Limb (tissue), 2 donors: ENCODE results near the gene EFCAB11.
"Not testable (repeated sequence)": the region's sequence is repeated elsewhere in the genome, so short reads cannot be mapped to it uniquely, and the experiment has no call there.

Experiments
- DNase-seq, 2 donors: peaks; one replicate each; pipeline ENCODE4 v3.0.0-alpha.2; 2016; ENCODE audit errors: extremely low spot score in 2 of 2

Gene EFCAB11

DNA sequence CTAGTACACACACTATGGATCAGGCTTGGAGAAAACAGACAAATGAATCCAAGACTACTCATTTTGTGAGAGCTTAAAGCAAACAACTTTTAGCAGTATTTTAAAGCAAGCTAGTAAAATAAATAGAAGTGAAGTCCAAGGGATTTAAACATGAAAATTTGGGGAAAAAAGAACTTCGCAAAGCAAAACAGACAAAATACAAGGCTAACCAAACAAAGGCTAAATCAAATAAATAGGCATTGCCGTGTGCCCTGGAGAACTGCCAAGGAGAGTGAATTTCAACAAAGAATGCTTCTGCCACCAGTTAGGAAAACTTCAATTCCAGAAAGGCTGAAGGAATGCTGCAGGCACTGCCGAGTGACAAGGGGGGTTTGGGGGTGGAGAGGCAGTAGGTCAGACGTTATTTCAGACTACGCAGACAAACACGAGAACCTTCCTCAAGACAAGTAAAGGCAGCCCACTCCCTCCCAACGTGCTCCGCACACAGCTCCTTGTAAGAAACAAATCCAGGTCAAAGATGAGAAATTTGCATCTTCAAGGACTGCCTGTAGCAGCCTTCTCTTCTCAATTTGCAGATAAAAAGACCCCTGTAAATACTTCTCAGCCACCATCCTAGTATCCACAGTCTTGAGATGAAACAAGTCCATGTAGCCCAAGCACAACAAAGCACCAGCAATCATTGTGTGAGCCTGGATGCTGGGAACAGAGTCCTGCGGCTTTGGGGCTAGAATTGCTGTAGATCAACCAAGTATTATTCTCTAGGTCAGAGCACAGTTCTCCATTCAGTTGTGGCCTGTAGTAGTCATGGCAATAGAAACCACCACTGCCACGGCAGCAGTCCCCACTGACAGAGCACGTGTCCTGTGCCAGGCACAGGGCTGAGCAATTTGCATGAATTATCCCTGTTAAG is 43.3 kb downstream of the EFCAB11 start:
- peak; percentile 57 to 72 for DNase-seq

DNA sequence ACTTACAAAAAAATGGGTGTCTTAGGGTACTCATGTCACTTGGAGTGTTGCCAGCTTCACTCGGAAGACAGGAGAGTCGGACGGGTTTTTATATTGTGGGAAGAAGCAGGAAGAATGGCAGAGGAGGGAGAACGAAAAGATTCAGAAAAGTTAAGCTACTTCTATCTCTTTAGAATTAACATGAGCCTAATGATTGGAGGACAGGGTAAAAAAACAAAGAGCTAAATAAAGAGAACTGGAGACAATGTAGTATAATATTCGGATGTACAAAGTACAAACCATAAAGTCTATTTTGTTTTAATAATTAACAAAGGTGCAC is 43.9 kb downstream of the EFCAB11 start:
- no peak for DNase-seq

DNA sequence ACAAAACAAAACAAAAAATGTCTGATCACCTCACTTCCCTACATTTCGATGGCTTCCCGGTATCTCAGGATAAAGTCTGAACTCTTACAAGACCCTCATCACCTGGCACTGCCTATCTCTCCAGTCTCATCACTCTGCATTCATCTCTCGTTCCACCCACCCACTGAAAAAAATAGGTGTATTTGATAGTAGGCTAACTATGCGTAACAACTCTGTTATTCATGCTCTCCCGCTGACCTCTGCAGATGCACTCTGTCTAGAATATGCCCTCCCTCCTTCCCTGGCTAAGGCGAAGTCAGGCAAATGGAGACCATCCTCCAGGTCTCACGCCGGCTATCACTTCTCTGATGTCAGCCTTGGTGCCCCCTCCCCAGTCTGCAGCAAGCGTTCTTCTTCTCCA is 44.9 kb downstream of the EFCAB11 start:
- DNase-seq = no peak

DNA sequence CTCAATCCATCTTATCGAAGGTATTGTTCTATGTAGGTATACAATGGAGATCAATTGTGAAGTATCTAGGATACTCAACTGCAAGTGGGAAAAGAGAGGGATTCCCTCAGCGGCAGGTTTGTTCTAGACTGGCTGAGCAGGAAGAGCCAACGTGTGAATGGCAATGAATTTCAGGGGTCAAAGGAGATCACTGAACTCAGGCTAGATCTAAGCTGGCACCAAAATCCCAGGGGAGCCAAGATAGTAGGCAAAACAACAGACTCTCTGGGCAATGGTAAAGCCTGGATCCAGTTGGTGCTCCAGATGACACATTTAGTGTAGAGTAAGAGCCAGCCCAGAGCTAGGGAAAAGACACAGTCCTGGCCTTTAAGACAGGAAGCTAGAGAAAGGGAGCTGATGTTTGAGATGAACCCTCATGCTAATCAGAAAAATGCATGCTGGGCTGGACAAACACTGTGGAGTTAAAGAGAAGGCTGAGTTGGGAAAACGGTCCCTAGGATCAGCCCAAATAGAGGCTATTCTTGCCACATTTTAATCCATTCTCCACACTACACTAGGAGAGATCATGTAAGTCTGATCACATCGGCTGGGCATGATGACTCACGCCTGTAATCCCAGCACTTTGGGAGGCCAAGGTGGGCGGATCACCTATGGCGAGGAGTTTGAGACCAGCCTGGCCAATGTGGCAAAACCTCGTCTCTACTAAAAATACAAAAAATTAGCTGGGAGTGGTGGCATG is 45.6 kb downstream of the EFCAB11 start:
- no peak for DNase-seq

DNA sequence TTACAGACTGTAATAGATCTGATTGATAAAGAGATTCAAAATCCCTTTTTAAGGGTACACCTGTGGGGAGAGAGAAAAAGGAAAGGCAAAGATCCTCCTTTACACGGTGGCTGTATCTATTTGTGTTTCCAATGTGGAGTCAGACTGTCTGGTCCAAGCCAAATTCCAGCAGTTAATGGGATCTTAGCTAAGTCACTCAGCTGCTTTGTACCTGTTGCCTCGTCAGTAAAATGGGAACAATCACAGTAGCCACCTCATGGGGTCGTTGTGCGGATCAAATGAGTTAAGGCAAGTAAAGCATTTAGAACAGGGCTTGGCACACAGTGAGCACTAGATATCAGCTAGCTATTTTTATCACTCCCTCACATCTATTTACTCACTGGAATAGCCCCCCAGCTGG is 46.9 kb downstream of the EFCAB11 start:
- DNase-seq = no peak

DNA sequence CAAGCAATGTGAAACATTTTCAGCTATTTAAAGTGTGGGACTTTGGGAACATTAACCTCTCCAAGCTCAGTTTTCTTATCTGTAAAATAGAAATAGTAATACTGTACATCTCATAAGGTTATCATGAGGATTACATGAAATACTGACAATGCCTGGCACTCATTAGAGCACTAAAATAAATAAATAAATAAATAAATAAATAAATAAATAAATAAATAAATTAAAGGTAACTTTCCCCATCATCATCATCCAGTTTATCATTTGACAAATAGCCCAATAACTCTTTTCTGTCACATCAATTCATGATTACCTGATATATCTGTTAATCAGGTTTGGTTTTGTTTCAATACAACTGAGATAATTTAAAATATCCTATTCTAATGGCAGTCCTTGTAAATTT is 48.5 kb downstream of the EFCAB11 start:
- DNase-seq = no peak

DNA sequence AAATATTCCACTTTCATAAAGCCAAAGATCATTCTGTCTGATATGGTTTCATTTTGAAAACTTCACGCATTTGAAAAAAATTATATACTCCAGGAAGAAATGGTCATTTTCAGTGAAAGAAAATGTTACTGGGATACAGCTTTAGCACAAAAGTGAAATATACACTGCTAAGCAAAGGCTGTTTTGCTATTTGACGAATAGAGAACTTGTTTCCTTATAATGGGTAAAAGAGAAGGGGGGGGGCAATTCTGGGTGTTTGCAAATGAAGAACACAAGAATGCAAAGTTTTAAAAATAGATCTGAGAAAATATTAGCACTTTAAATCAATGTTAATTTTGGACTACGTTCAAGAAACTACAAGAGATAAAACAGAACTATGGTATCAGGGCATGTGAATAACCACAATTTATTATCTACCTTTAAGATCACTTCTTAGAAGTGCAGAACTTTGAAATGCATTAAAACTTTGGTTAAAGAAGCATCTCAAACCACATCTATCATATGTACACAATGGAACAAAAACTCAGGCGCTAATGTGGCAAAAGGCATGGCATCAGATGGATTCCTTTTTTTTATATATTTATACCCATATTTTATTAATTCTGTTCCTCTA is 51.1 kb downstream of the EFCAB11 start:
- DNase-seq = no peak

DNA sequence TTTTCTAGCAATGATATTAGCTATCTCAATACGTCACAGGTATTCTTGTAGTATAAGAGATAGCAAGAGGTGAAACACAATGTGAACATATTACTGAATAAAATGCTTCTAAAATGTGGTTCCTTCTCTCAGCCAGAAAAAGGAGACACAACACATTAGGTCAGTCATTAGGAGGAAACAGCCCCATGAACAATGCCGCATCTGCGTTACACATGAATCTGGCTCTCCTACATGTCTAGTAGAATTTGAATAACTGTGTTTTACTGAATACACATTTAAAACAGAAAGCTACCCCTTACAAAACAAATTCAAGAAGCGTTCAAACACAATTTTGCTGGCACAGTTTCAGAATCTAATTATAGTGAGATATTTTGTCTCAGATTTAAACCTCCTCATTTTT is 51.6 kb downstream of the EFCAB11 start:
- no peak for DNase-seq

DNA sequence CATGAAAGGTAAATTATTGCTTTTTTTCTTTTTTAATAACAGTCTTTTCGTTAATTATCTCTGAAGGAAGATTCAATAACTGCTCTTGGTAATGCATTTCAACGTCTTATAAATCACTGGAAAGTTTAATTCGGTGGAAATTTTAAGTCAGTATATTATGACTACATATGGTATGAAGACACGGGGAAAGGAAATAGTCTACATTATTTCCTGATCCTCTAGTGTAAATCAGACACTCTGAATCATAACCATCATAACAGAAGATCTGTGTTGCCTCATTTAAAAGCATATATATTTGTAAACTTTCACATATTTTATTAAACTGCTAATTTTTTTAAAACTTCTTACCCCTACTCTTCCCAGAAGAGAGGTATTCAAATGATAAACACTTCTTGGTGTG is 53.7 kb downstream of the EFCAB11 start:
- DNase-seq = no peak

DNA sequence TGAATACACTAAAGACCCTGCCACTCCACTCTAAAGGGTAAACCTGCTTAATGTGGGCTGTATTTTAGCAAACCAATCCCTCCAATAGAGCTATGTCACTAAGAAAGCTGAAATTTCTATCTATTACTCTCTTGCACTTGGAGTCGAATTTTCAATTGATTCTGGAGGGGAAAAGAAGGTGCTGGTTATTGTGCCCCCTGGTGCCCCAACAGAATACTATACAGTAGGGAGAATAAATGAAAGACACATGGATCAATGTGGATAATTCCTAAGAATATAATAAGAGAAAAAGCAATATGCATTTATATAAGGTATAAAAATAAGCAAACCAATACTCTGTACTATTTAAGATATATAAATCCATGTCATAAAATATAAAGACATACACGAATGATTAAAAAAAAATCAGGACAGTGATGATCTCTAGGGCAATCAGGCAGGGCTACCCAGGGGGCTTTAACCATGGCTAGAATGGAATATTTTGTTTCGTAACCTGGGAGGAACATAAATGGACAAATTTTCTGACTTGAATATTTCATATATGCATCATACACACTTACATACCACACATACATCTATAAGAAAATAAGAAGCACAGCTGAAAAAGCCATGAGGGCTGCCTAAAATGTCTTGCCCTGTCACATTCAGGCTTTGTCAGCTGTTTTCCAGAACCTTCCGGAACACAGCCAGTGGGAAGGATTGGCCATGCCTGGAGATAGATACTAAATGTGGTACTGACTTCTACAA is 54.4 kb downstream of the EFCAB11 start:
- peak in 1 of 2 donors; percentile 49 for DNase-seq

DNA sequence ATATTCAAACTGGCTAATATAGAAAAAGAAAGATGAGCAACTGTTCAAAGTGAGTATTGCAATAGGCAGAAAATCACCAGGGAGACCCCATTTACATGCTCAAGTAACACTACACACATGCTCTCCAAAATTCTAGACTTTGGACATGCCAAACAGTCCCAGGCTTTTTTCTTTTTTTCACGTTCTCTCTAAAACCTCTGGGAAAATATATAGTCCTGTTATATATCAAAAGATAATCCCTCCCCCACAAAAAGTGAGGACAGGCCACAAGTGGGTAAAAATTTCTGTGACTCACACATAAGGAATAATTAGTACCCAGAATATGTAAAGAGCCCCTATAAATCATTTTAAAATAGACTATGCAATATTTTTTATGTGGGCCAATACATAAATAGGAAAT is 55.2 kb downstream of the EFCAB11 start:
- DNase-seq = no peak

DNA sequence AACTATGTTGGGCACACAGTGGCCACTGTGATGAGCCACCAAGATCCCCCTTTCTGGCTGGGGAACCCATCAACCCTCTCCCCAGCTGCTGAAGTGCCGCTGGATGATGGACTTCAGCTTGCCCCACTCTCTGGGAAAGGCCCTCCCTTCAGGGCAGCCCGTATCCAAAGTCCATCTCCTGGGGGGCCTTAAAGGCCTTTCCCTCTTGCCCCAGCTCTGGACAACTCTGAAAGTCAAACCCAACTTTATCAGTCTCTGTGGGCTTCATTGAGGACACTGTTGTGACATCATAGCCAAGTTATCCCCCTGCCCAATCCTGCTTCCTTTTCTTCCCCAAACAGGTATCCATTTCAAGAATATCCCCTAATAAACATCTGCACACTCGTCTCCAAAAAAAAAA is 61.1 kb downstream of the EFCAB11 start:
- not testable (repeated sequence) for DNase-seq

DNA sequence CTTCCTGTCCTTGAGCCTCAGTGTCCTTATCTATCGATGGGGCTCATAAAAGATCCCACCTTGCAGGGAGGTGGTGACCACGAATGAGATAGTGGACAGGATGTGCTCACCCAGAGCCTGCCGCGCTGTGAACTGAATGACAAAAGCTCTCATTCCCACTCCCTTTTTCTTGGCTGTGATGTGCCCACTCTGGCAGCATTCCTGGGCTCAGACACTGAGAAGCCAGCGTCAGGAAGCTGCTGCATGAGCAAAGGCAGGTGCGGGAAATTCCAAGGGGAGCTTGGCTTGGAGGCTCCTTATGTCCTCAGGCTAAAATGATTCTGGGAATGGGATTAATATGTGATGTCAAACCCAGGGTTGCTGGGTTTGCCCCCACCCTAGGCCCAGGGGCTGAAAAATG is 61.6 kb downstream of the EFCAB11 start:
- DNase-seq = no peak

DNA sequence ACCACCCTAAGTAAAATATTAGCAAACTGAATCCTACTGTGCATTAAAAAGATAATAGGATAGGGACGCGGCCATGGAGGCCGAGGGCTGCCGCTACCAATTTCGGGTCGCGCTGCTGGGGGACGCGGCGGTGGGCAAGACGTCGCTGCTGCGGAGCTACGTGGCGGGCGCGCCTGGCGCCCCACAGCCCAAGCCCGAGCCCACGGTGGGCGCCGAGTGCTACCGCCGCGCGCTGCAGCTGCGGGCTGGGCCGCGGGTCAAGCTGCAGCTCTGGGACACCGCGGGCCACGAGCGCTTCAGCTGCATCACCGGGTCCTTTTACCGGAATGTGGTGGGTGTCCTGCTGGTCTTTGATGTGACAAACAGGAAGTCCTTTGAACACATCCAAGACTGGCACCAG is 62.8 kb downstream of the EFCAB11 start:
- DNase-seq = not testable (repeated sequence)

DNA sequence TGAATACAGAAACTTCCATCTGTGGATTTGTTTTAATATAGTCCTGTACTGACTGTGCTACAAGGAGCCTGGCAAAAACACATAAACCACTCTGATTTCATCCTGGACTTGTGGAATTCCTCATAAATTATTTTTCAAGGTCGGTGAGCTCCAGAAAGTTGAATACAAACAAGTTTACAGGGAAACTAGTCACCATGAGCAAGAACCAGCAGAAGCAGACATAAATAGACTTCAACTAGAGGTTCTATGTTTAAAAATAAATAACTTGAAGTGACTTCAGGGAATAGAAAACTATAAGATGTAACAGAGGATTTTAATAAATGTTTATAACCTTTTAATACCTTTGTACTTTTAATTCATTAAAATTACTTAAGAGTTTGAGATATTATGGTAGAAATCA is 63.5 kb downstream of the EFCAB11 start:
- DNase-seq = no peak

DNA sequence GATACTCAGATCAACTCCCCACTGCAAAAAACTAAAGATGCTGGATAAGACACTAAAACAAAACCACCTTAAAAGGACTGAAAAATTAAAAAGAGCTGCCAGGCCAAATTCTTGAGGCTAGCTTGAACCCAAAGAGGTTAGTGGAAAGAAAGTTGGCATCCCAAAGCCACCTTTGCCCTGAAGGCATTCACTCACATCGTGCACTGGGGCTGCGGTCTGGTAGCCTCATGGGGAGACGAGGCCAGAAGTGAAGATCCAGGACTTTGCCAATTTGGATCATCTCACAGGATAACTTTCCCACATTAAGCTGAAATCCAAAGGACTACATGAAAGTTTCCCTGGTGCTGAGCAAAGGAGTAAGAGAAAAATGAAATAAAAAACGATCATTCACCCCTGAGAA is 63.9 kb downstream of the EFCAB11 start:
- DNase-seq = no peak

DNA sequence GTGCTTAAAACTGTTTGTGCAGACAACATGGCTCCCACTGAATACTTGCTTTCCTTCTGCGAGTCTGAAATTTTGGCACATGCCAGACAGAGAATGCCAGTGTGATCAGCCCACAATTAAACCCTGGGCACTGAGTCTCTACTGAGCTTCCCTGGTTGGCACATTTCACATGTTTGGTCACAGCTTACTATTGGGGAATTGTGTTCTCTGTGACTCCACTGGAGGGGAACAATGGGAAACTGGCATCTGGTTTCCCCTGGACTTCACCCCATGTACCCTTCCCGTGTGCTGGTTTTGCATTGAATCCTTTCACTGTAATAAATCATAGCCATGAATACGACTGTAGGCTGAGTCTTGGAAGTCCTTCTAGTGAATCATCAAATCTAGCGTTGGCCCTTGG is 64.9 kb downstream of the EFCAB11 start:
- no peak for DNase-seq

DNA sequence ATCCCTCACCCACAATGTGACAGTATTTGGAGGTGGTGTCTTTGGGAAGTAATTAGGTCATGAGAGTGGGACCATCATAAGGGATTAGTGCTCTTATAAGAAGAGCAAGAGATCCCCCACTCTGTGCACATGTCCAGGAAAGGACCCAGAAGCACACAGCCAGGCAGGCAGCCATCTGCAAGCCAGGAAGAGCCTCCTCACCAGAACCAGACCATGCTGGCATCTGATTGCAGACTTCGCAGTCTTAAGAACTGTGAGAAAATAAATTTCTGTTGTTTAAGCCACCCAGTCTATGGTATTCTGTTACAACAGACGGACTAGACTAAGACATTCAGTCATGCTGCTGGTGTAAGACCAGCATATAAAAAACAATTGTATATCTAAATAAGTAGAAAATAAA is 69.8 kb downstream of the EFCAB11 start:
- DNase-seq = no peak

DNA sequence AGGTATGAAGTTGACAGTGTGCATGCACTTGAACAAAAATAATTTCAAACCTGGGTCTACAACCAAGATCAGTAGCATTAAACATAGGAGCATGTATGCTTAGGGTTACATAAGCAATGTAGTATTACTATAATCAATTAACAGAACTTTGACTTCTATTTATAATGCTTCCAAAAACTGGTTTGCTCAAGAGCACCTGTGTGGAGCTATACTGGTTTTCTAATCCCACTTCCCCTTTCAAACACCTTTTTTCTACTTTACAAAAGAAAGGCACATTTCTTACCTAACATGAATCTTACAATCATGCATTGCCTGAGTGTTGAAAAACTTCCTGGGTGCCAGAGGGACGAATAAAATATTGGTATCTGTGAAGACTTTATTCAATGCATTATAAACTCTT is 72.7 kb downstream of the EFCAB11 start:
- DNase-seq = no peak

DNA sequence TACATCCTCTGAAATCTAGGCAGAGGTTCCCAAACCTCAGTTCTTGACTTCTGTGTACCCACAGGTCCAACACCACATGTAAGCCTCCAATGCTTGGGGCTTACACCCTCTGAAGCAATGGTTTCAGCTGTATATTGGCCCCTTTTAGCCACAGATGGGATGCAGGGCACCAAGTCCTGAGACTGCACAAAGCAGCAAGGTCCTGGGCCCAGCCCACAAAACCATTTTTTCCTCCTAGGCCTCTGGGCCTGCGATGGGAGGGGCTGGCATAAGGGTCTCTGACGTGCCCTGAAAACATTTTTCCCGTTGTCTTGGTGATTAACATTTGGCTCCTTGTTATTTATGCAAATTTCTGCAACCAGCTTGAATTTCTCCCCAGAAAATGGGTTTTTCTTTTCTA is 80.4 kb downstream of the EFCAB11 start:
- DNase-seq = not testable (repeated sequence)

DNA sequence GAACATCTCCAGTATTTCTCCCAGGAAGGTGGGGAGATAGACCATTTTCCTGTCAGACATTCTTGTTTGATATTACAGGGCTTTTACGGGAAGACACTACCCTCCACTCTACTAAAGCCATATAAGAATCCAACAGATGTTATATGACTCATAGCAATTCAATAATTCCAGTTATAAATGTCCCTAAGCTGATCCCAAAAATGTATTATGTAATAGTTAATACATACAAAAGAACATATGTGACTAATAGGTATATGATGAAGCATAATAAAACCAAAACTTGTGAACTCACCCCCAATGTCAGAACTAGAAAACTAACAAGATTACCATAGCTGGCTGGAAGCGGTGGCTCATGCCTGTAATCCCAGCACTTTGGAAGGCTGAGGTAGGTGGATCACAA is 84.2 kb downstream of the EFCAB11 start:
- DNase-seq = no peak

DNA sequence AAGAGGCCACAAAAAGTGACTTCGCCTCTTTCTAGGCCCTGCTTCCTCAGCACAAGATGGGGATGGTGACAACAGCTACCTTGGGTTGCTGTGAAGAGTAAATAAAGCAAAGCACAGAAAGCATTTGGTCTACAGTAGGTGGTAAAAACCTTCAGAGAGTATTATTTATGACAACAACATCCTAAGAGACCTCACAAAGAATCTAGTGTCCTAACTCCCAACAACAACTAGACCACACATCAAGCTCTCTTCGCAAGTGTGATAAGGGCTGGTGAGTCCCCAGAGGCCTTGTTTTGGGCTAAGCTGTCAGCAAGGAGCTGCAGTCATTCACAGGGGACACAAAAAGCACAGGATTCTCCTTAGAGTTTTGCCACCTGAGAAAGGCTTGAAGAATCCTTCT is 84.9 kb downstream of the EFCAB11 start:
- DNase-seq = no peak
